Liver (tissue), 3 donors: Measurements from ENCODE around the gene CTLA4.

Experiments
- ATF3 ChIP-seq: IDR thresholded peaks from 2 replicates; pipeline ENCODE4 v1.6.1; 2016; ENCODE audit warnings: antibody characterized with exemption
- CTCF ChIP-seq: fragments of 150-350 bp; IDR thresholded peaks from 2 replicates; pipeline ENCODE4 v1.5.1; 2017; ENCODE audit warnings: improper control_type of control experiment, low read depth, low read length; ENCODE audit not compliant: missing input control
- GABPA ChIP-seq, 2 donors: IDR thresholded peaks in 1 of 2; conservative IDR thresholded peaks in 1 of 2; 2 replicates each; pipeline ENCODE4 v1.6.1; 2016; ENCODE audit warnings: antibody characterized with exemption in 2 of 2, mild to moderate bottlenecking in 1 of 2, moderate library complexity in 1 of 2
- HNF4A ChIP-seq, 2 donors: conservative IDR thresholded peaks; 2 replicates each; pipeline ENCODE4 v1.6.1; 2016; ENCODE audit warnings: antibody characterized with exemption in 2 of 2, mild to moderate bottlenecking in 2 of 2
- JUND ChIP-seq, 2 donors: IDR thresholded peaks; 2 replicates each; pipeline ENCODE4 v1.6.1; 2016; ENCODE audit warnings: antibody characterized with exemption in 2 of 2
- MAX ChIP-seq: IDR thresholded peaks from 2 replicates; pipeline ENCODE4 v1.6.1; 2016; ENCODE audit warnings: antibody characterized with exemption
- NR2F2 ChIP-seq: IDR thresholded peaks from 2 replicates; pipeline ENCODE4 v1.6.1; 2016; ENCODE audit warnings: antibody characterized with exemption
- REST ChIP-seq: IDR thresholded peaks from 2 replicates; pipeline ENCODE4 v1.6.1; 2016; ENCODE audit warnings: antibody characterized with exemption, mild to moderate bottlenecking
- RXRA ChIP-seq, 2 donors: IDR thresholded peaks; 2 replicates each; pipeline ENCODE4 v1.6.1; 2017 to 2018; ENCODE audit warnings: antibody characterized with exemption in 2 of 2, mild to moderate bottlenecking in 1 of 2
- SP1 ChIP-seq: IDR thresholded peaks from 2 replicates; pipeline ENCODE4 v1.6.1; 2018; ENCODE audit warnings: antibody characterized with exemption, mild to moderate bottlenecking
- TAF1 ChIP-seq: conservative IDR thresholded peaks from 2 replicates; pipeline ENCODE4 v1.6.1; 2016; ENCODE audit warnings: antibody characterized with exemption, mild to moderate bottlenecking
- donor health status: healthy.
- donor health status: healthy.

GRCh38 chr2:203891474-203891873, 23.9 kb downstream of the CTLA4 start:
- TF ChIP-seq CTCF (no peak), GABPA (IDR thresholded peaks at IDR 0.05 in 1 of 2, conservative IDR thresholded peaks at IDR 0.05 in 1 of 2) (no peak), RXRA (IDR thresholded peaks at IDR 0.05) (no peak), REST (no peak), TAF1 (no peak), JUND (IDR thresholded peaks at IDR 0.05) (no peak), HNF4A (conservative IDR thresholded peaks at IDR 0.05) (no peak), NR2F2 (no peak), SP1 (no peak), MAX (no peak), ATF3 (no peak)
